GM23338 (cell line): ENCODE data around the gene DOCK10. TPM values are rescaled to one million over a fixed set of nuclear protein-coding genes. Genes with fewer than 3 reads are reported as not detected.

Source experiments
- ATAC-seq: fragments of 200-7000 bp; cut with Tn5 transposase; 3 replicates; pipeline ENCODE4 v1.9.1; 2020
- DNase-seq: peaks from one replicate; pipeline ENCODE4 v3.0.0-alpha.2; 2015; ENCODE audit warnings: low spot score
- H2AFZ ChIP-seq: fragments of 200-600 bp; sonication (generic); 2 replicates; pipeline ENCODE4 v1.8.0; 2016; ENCODE audit warnings: antibody characterized with exemption, mild to moderate bottlenecking, moderate library complexity
- H3F3A ChIP-seq: fragments of 200-600 bp; sonication (generic); replicated peaks from 2 replicates; pipeline ENCODE4 v1.8.0; 2017; ENCODE audit warnings: antibody characterized with exemption, mixed run types, low read depth
- H3K27ac ChIP-seq: fragments of 200-600 bp; sonication (generic); 2 replicates; pipeline ENCODE4 v1.6.1; 2016; ENCODE audit warnings: low read depth
- H3K27me3 ChIP-seq: fragments of 200-600 bp; sonication (generic); 2 replicates; pipeline ENCODE4 v1.8.0; 2016; ENCODE audit warnings: mild to moderate bottlenecking, mixed run types, moderate library complexity; ENCODE audit not compliant: insufficient read depth
- H3K36me3 ChIP-seq: fragments of 200-600 bp; sonication (generic); 2 replicates; pipeline ENCODE4 v1.8.0; 2016; ENCODE audit warnings: mild to moderate bottlenecking; ENCODE audit not compliant: insufficient read depth
- H3K4me1 ChIP-seq: fragments of 200-600 bp; sonication (generic); 2 replicates; pipeline ENCODE4 v1.8.0; 2016; ENCODE audit warnings: mild to moderate bottlenecking, moderate library complexity; ENCODE audit not compliant: insufficient read depth
- H3K4me2 ChIP-seq: fragments of 200-600 bp; sonication (generic); 2 replicates; pipeline ENCODE4 v1.7.1; 2017; ENCODE audit warnings: mixed run types
- H3K4me3 ChIP-seq: fragments of 200-600 bp; sonication (generic); 2 replicates; pipeline ENCODE4 v1.6.1; 2016; ENCODE audit warnings: mixed run types
- H3K79me2 ChIP-seq: fragments of 200-600 bp; sonication (generic); replicated peaks from 2 replicates; pipeline ENCODE4 v1.8.0; 2017; ENCODE audit warnings: mild to moderate bottlenecking; ENCODE audit not compliant: insufficient read depth
- H3K9me2 ChIP-seq: fragments of 200-600 bp; sonication (generic); 2 replicates; pipeline ENCODE4 v1.8.0; 2017; ENCODE audit not compliant: insufficient read depth
- H4K20me1 ChIP-seq: fragments of 200-600 bp; sonication (generic); replicated peaks from 2 replicates; pipeline ENCODE4 v1.8.0; 2017; ENCODE audit warnings: mild to moderate bottlenecking; ENCODE audit not compliant: insufficient read depth
- H3K27ac Mint-ChIP-seq: 2 replicates; pipeline ENCODE4 v1.8.0; 2020; ENCODE audit warnings: inconsistent platforms, mild to moderate bottlenecking, moderate library complexity, mixed read lengths
- H3K27me3 Mint-ChIP-seq: 3 replicates; pipeline ENCODE4 v1.8.0; 2022; ENCODE audit warnings: low read depth, mild to moderate bottlenecking, moderate library complexity, mixed read lengths, inconsistent platforms; ENCODE audit not compliant: insufficient read depth, poor library complexity
- H3K36me3 Mint-ChIP-seq: 3 replicates; pipeline ENCODE4 v1.8.0; 2021; ENCODE audit warnings: low read depth, mild to moderate bottlenecking, inconsistent platforms, moderate library complexity, mixed read lengths
- H3K4me1 Mint-ChIP-seq: 3 replicates; pipeline ENCODE4 v1.8.0; 2020; ENCODE audit warnings: mild to moderate bottlenecking, inconsistent platforms, mixed read lengths
- H3K4me3 Mint-ChIP-seq: 3 replicates; pipeline ENCODE4 v1.8.0; 2021; ENCODE audit warnings: moderate library complexity, mild to moderate bottlenecking, inconsistent platforms, mixed read lengths
- H3K9me3 Mint-ChIP-seq: 3 replicates; pipeline ENCODE4 v1.8.0; 2020; ENCODE audit warnings: moderate library complexity, mild to moderate bottlenecking, inconsistent platforms, mixed read lengths
- CREB1 ChIP-seq: fragments of 250-450 bp; sonication (Bioruptor Pico); IDR thresholded peaks from 2 replicates; pipeline ENCODE4 v1.5.0; 2020; ENCODE audit warnings: low read depth, mild to moderate bottlenecking, moderate library complexity
- EZH2phosphoT487 ChIP-seq: fragments of 200-600 bp; sonication (generic); IDR thresholded peaks from one replicate; pipeline ENCODE4 v1.8.1; 2018; ENCODE audit warnings: antibody characterized with exemption; ENCODE audit not compliant: unreplicated experiment
- JUNB ChIP-seq: IDR thresholded peaks from one replicate; pipeline ENCODE4 v1.6.1; 2016; ENCODE audit warnings: antibody characterized with exemption; ENCODE audit not compliant: unreplicated experiment
- NANOG ChIP-seq: IDR thresholded peaks from 2 replicates; pipeline ENCODE4 v1.6.1; 2016; ENCODE audit warnings: antibody characterized with exemption, borderline replicate concordance
- STAT1 ChIP-seq: IDR thresholded peaks from one replicate; pipeline ENCODE4 v1.6.1; 2016; ENCODE audit warnings: antibody characterized with exemption; ENCODE audit not compliant: unreplicated experiment
- ZNF114 ChIP-seq: fragments of 250-450 bp; sonication (Bioruptor Pico); IDR thresholded peaks from 2 replicates; pipeline ENCODE4 v1.5.0; 2020; ENCODE audit warnings: mild to moderate bottlenecking, moderate library complexity
- ZNF331 ChIP-seq: fragments of 250-450 bp; sonication (Bioruptor Pico); IDR thresholded peaks from 2 replicates; pipeline ENCODE4 v1.5.0; 2020; ENCODE audit warnings: low read depth, mild to moderate bottlenecking, moderate library complexity
- polyA plus RNA-seq: library from polyadenylated mRNA; unstranded; fragments of >200 nt; fragmentation: Nextera tagmentation; extraction: Ambion mirVana; gene quantifications from 2 replicates; pipeline ENCODE4 v1.2.1, GENCODE V29; 2016
- total RNA-seq: library from RNA; depleted of rRNA; stranded (reverse); fragments of >200 nt; shearing (Covaris generic); gene quantifications from 2 replicates; pipeline ENCODE4 v1.2.3, GENCODE V29; 2014
- TF ChIP-seq, protein P1 (sequence below): fragments of 250-450 bp; sonication (Bioruptor Pico); IDR thresholded peaks from 2 replicates; pipeline ENCODE4 v1.5.0; 2020; ENCODE audit warnings: mild to moderate bottlenecking, moderate library complexity
- TF ChIP-seq, protein P2 (sequence below): IDR thresholded peaks from 2 replicates; pipeline ENCODE4 v1.6.1; 2016; ENCODE audit warnings: antibody characterized with exemption

Gene DOCK10
- total and polyA plus RNA-seq, 2 experiments from 2014 or later, result 1.0 to 1.7 TPM

DNA sequence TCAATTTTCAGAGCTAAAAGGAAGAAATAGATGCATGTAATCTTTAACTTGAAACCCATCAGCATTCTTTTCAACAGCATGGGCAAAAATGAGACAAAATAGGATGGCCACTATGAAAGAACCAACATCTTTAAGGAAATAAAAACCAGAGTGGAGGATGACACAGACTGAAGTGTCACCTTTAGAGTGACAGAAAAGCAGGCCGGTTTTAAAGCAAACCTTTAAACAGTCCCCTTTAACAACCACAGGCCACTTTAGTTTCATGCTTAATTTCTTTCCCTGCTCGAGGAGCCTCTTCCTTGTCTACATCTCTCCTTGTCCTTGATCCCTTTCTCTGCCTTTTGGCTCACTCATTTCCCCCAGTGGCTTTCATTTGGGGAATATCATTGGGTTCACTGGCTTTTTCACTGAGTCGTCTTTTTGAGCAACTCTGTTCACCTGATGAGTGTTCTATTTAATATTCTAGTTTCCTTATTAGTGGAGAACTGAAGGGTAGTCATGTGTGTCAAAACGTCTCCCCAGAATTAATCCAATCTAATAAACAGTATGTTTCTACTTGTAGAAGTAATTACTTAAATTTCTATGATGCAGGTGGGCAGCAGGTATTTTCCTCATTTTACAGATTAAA is 72.5 kb downstream of the DOCK10 start (continued):
- TF ChIP-seq, protein P1, sequence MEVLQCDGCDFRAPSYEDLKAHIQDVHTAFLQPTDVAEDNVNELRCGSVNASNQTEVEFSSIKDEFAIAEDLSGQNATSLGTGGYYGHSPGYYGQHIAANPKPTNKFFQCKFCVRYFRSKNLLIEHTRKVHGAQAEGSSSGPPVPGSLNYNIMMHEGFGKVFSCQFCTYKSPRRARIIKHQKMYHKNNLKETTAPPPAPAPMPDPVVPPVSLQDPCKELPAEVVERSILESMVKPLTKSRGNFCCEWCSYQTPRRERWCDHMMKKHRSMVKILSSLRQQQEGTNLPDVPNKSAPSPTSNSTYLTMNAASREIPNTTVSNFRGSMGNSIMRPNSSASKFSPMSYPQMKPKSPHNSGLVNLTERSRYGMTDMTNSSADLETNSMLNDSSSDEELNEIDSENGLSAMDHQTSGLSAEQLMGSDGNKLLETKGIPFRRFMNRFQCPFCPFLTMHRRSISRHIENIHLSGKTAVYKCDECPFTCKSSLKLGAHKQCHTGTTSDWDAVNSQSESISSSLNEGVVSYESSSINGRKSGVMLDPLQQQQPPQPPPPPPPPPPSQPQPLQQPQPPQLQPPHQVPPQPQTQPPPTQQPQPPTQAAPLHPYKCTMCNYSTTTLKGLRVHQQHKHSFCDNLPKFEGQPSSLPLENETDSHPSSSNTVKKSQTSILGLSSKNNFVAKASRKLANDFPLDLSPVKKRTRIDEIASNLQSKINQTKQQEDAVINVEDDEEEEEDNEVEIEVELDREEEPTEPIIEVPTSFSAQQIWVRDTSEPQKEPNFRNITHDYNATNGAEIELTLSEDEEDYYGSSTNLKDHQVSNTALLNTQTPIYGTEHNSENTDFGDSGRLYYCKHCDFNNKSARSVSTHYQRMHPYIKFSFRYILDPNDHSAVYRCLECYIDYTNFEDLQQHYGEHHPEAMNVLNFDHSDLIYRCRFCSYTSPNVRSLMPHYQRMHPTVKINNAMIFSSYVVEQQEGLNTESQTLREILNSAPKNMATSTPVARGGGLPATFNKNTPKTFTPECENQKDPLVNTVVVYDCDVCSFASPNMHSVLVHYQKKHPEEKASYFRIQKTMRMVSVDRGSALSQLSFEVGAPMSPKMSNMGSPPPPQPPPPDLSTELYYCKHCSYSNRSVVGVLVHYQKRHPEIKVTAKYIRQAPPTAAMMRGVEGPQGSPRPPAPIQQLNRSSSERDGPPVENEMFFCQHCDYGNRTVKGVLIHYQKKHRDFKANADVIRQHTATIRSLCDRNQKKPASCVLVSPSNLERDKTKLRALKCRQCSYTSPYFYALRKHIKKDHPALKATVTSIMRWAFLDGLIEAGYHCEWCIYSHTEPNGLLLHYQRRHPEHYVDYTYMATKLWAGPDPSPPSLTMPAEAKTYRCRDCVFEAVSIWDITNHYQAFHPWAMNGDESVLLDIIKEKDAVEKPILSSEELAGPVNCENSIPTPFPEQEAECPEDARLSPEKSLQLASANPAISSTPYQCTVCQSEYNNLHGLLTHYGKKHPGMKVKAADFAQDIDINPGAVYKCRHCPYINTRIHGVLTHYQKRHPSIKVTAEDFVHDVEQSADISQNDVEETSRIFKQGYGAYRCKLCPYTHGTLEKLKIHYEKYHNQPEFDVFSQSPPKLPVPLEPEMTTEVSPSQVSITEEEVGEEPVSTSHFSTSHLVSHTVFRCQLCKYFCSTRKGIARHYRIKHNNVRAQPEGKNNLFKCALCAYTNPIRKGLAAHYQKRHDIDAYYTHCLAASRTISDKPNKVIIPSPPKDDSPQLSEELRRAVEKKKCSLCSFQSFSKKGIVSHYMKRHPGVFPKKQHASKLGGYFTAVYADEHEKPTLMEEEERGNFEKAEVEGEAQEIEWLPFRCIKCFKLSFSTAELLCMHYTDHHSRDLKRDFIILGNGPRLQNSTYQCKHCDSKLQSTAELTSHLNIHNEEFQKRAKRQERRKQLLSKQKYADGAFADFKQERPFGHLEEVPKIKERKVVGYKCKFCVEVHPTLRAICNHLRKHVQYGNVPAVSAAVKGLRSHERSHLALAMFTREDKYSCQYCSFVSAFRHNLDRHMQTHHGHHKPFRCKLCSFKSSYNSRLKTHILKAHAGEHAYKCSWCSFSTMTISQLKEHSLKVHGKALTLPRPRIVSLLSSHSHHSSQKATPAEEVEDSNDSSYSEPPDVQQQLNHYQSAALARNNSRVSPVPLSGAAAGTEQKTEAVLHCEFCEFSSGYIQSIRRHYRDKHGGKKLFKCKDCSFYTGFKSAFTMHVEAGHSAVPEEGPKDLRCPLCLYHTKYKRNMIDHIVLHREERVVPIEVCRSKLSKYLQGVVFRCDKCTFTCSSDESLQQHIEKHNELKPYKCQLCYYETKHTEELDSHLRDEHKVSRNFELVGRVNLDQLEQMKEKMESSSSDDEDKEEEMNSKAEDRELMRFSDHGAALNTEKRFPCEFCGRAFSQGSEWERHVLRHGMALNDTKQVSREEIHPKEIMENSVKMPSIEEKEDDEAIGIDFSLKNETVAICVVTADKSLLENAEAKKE (CRISPR knock-in tag), result no peak
- TF ChIP-seq ZNF331 (no peak), STAT1 (no peak)

- Histone ChIP-seq H3K4me1 (no peaks in the 10 kb centered on the region), H3K4me2 (no peak overlapping the region), H4K20me1 (no peaks in the 10 kb centered on the region), H3F3A (no peaks in the 10 kb centered on the region), H3K79me2 (no peaks in the 10 kb centered on the region), H3K27ac (no peak overlapping the region), H3K4me3 (no peak overlapping the region), H3K9me2 (no peaks in the 10 kb centered on the region), H3K36me3 (no peaks in the 10 kb centered on the region), H2AFZ (0 out of 2 replicates have a peak overlapping the region, but pooled peaks have one; percentile 49), H3K27me3 (no peaks in the 10 kb centered on the region)
- no peaks in the 10 kb centered on the region for H3K27me3 Mint-ChIP-seq
- no peaks in the 10 kb centered on the region for H3K9me3 Mint-ChIP-seq
- no peaks in the 10 kb centered on the region for H3K36me3 Mint-ChIP-seq
- no peak for DNase-seq
- H3K4me1 Mint-ChIP-seq, result no peaks in the 10 kb centered on the region
- ATAC-seq, result no peak
- H3K4me3 Mint-ChIP-seq, result no peak overlapping the region
- no peak overlapping the region for H3K27ac Mint-ChIP-seq
- TF ChIP-seq ZNF331 (no peak), JUNB (no peak), EZH2phosphoT487 (no peak), ZNF114 (CRISPR knock-in tag) (no peak), NANOG (no peak), CREB1 (CRISPR knock-in tag) (no peak)
- TF ChIP-seq, protein P2, sequence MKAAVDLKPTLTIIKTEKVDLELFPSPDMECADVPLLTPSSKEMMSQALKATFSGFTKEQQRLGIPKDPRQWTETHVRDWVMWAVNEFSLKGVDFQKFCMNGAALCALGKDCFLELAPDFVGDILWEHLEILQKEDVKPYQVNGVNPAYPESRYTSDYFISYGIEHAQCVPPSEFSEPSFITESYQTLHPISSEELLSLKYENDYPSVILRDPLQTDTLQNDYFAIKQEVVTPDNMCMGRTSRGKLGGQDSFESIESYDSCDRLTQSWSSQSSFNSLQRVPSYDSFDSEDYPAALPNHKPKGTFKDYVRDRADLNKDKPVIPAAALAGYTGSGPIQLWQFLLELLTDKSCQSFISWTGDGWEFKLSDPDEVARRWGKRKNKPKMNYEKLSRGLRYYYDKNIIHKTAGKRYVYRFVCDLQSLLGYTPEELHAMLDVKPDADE, result no peak
- TF ChIP-seq, protein P1 (CRISPR knock-in tag), result no peak
These were observed 73.2 kb downstream of the DOCK10 start for GRCh38 chr2:224969095-224969494.
